AG10803 (cell line): ENCODE data around the gene PRDX6.

Source experiments
- DNase-seq: peaks from one replicate; pipeline ENCODE4 v3.0.0; 2010; ENCODE audit warnings: low read depth
- H3K4me3 ChIP-seq: 2 replicates; pipeline ENCODE4 v1.5.1; 2011; ENCODE audit warnings: mild to moderate bottlenecking, low read length, control low read depth
- CTCF ChIP-seq: conservative IDR thresholded peaks from 2 replicates; pipeline ENCODE4 v1.5.1; 2011; ENCODE audit warnings: mild to moderate bottlenecking, low read length, control low read depth, inconsistent platforms

Gene PRDX6, protein sequence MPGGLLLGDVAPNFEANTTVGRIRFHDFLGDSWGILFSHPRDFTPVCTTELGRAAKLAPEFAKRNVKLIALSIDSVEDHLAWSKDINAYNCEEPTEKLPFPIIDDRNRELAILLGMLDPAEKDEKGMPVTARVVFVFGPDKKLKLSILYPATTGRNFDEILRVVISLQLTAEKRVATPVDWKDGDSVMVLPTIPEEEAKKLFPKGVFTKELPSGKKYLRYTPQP

DNA sequence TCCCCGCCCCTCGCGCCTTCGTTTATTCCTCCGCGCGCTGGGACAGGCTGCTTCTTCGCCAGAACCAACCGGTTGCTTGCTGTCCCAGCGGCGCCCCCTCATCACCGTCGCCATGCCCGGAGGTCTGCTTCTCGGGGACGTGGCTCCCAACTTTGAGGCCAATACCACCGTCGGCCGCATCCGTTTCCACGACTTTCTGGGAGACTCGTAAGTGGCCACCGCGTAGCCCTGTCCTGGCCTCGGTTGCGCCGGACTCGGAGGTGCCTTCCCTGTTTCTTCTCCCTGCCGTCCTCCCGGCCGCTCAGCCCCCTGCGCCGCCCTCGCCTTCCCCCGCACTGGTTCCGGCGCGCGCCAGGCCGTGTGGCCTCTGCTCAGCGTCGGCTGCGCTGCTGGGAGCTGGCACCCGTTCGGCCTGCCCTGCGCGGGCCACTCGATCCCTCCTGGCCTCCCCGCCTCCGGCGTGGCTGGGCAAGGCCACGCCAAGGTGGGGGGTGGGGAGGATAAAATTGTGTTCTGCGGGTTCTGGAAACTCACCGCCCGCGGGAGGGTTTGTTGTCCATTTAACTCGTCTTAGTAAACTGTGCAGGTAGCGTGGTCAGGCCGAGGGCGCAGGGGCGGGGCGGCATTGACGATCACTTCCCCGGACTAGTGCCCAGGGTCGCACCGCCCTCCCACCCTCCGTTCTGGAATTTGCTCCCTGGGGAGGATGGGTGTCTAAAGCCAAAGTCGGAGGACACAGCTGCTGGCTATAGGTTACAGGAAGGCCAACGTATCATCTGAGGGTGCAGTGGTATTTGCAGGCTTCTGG, at the start of gene PRDX6:
Gene PRDX6 (plus strand): TSS at position 50 of the 808 bp plus-strand sequence. CDS start 63 bp downstream, at position 113.
- no peak for TF ChIP-seq CTCF
- DNase-seq: peak; percentile 37
- H3K4me3 ChIP-seq: peak within 1 kb of the TSS; percentile 76

DNA sequence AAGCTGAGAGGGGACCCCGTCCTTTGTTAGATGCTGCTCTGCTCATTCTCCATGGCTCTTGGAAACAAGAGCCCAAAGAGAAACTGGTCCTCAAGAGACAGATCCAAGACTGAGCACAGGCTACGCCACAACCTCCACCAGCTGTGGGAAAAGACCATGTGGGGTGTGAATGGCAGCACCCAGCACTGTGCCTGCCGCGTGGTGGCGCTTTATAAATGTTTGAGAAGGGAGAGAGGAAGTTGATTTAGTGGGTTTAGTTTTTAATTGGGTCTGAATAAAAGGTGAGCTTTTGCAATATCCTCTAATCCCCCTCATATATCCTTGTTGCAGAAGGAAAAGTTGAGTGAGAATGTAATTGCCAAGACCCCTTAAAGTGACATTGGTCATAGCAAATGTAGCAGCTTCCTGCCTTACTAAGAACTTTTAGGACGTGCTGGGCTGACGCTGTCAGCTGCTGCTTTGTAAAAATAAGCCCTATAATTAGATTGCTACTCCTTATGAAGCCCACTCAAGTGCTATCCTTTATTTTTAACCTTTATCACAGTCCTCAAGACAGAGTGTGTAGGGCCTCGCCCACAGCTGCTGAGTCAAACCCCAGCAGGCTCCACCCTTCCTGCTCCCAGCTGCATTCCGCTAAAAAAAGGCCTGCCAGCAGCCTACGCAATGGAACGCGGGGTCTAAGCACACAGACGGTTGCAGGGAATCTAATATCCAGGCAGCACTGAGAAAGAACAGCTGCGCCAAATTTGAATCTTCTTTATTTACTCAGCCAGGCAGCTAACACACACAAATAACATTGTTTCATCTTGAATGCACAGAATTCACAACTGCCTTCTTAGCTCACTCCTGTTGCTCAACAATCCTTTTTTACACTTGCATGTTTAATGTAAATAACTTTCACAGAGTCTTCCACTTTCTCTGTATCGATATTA, 47.4 kb upstream of the PRDX6 start:
- peak overlapping the region; percentile 46 for H3K4me3 ChIP-seq

GRCh38 chr1:173430677-173431303, 46.3 kb upstream of the PRDX6 start:
- DNase-seq: no peak
- no peak for TF ChIP-seq CTCF
- H3K4me3 ChIP-seq: no peak overlapping the region

More for the DNA sequence above, 47.4 kb upstream of the PRDX6 start:
- peak; percentile 71 for TF ChIP-seq CTCF
- DNase-seq: peak; percentile 93

DNA sequence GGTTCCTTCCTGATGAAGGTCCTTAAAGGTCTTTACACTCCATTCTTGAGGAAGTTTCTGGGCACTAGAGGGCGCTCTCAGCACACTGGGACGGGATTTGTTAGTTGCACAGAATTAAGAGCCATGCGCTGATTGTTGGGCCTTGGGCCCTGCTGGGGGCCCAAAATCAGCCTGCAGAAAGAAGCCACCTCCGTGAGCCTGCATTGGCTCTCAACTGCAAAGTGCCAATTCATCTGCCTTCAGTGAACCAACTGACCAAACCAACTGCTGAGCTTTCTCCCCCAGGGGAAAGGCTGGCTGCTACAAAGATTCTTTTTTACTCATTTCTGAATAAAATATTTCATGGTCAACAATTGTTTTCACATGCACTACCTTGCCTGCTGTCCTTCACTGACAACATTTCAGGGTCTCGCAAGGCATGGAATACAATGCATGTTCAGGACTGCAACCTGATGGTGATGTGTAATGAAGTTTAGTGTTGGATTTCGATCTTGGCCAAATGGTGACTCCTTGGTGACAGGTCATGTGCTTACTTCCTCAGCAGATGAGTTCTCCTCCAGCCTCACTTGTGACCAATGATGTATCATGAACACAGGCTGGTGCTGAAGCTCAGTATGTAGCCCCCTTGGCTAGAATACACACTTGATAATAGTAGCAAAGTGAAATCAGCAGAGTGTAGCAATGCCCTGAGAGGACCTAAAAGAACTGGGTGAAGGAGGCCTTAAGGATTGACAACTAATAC, 45.7 kb upstream of the PRDX6 start:
- no peak overlapping the region for H3K4me3 ChIP-seq
- peak; percentile 84 for DNase-seq
- peak; percentile 94 for TF ChIP-seq CTCF

GRCh38 chr1:173432331-173432730, 44.8 kb upstream of the PRDX6 start:
- no peak for TF ChIP-seq CTCF

DNA sequence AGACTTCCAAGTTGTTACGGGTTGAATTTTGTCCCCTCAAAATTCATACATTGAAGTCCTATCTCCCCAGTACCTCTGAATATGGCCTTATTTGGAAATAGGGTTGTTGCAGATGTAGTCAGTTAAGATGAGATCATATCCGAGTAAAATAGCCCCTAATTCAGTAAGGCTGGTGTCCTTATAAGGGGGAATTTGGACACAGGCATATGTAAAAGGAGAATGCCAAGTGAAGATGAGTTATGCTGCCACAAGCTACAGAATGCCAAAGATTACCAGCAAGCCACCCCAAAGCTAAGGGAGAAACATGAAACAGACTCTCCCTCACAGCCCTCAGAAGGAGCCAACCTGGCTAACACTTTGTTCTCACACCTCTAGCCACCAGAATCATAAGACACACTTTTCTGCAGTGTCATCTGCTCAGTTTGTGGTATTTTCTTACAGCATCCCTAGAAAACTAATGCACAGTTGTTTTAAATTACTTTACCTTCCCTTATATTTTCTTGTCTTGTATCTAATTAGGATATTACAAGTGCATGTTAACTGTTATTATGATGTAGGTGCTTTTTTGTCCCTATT, 43.3 kb upstream of the PRDX6 start:
- no peak for DNase-seq
- no peak overlapping the region for H3K4me3 ChIP-seq
- no peak for TF ChIP-seq CTCF

More at GRCh38 chr1:173432331-173432730, 44.8 kb upstream of the PRDX6 start:
- DNase-seq: no peak
- H3K4me3 ChIP-seq: no peak overlapping the region
